Measurements from ENCODE around the gene FSTL3.

- no peak for TF ChIP-seq POLR2AphosphoS5 (IDR thresholded peaks at IDR 0.05)
- TF ChIP-seq POLR2A (IDR thresholded peaks at IDR 0.05; ENCODE audit: low read depth), result no peak
- TF ChIP-seq, protein P1, sequence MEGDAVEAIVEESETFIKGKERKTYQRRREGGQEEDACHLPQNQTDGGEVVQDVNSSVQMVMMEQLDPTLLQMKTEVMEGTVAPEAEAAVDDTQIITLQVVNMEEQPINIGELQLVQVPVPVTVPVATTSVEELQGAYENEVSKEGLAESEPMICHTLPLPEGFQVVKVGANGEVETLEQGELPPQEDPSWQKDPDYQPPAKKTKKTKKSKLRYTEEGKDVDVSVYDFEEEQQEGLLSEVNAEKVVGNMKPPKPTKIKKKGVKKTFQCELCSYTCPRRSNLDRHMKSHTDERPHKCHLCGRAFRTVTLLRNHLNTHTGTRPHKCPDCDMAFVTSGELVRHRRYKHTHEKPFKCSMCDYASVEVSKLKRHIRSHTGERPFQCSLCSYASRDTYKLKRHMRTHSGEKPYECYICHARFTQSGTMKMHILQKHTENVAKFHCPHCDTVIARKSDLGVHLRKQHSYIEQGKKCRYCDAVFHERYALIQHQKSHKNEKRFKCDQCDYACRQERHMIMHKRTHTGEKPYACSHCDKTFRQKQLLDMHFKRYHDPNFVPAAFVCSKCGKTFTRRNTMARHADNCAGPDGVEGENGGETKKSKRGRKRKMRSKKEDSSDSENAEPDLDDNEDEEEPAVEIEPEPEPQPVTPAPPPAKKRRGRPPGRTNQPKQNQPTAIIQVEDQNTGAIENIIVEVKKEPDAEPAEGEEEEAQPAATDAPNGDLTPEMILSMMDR (IDR thresholded peaks at IDR 0.05), result no peak
- TF ChIP-seq EP300 (IDR thresholded peaks at IDR 0.05), result no peak
Measured at GRCh38 chr19:648305-648704, 27.9 kb upstream of the FSTL3 start.

Measured in esophagus muscularis mucosa (tissue), 4 donors.